Measurements from ENCODE around the gene DACH1. TPM values are rescaled to one million over a fixed set of nuclear protein-coding genes. Genes with fewer than 3 reads are reported as not detected.

The DACH1 gene
- total RNA-seq, 1 experiment from 2014 or later, result not detected

GRCh38 chr13:71829547-71829946, 37.5 kb downstream of the DACH1 start:
- Histone ChIP-seq H3K9ac (ENCODE audit: low read length) (no peak overlapping the region), H3K4me1 (ENCODE audit: control insufficient read depth in 1 of 2, insufficient read depth in 2 of 2, low read length in 2 of 2) (no peaks in the 10 kb centered on the region), H2AFZ (ENCODE audit: low read depth, low read length, poor library complexity, severe bottlenecking) (no peak overlapping the region), H4K20me1 (ENCODE audit: insufficient read depth) (no peaks in the 10 kb centered on the region), H3K4me3 (replicated peaks in 1 of 2; ENCODE audit: low read depth in 1 of 2, low read length in 2 of 2) (no peak overlapping the region), H3K4me2 (ENCODE audit: low read length) (no peak overlapping the region), H3K9me3 (ENCODE audit: control insufficient read depth in 1 of 2, insufficient read depth in 1 of 2, low read depth in 1 of 2, low read length in 2 of 2) (0 out of 4 replicates have a peak, but pooled peaks cover 0 to 5% of the 10 kb centered on the region in 2 experiments), H3K27ac (ENCODE audit: low read depth, low read length) (no peak overlapping the region), H3K36me3 (ENCODE audit: control insufficient read depth in 1 of 2, insufficient read depth in 2 of 2, low read length in 2 of 2) (no peaks in the 10 kb centered on the region), H3K79me2 (ENCODE audit: insufficient read depth, low read length) (no peaks in the 10 kb centered on the region), H3K27me3 (ENCODE audit: insufficient read depth, low read length) (no peaks in the 10 kb centered on the region), H3K9me2 (ENCODE audit: insufficient read depth) (no peaks in the 10 kb centered on the region)
- intact Hi-C loops (cut with micrococcal nuclease), result no loop called here
- RAD21 ChIA-PET (ENCODE audit: low non-redundant PET in 1 of 2, low total read pairs in 2 of 2, uncharacterized antibody in 2 of 2, unreplicated experiment in 2 of 2), result no interaction called here
- CTCF ChIA-PET, result no interaction called here
- no TSS peak for BruUV-seq (replicated peaks)
- no peak for DNase-seq (ENCODE audit: low read depth, low spot score)
- no peak for ATAC-seq
- POLR2A ChIA-PET, result no interaction called here
- TF ChIP-seq SP1 (IDR thresholded peaks at IDR 0.05; ENCODE audit: low read depth) (no peak), RAD21 (IDR thresholded peaks at IDR 0.05; ENCODE audit: low read depth) (no peak), CEBPB (IDR thresholded peaks at IDR 0.05; ENCODE audit: low read depth) (no peak), JUND (IDR thresholded peaks at IDR 0.05) (no peak), FOSL1 (IDR thresholded peaks at IDR 0.05; ENCODE audit: low read depth) (no peak), ELF1 (IDR thresholded peaks at IDR 0.05; ENCODE audit: borderline replicate concordance, low read depth) (no peak), POLR2AphosphoS5 (IDR thresholded peaks at IDR 0.05; ENCODE audit: low read depth, low read length) (no peak), EZH2phosphoT487 (IDR thresholded peaks at IDR 0.05; ENCODE audit: borderline replicate concordance) (no peak), TCF7L2 (IDR thresholded peaks at IDR 0.05; ENCODE audit: borderline replicate concordance, extremely low read depth, insufficient read depth, insufficient read length) (no peak), POLR2A (IDR thresholded peaks at IDR 0.05; ENCODE audit: borderline replicate concordance, extremely low read depth, insufficient read depth, insufficient read length) (no peak), ZNF274 (IDR thresholded peaks at IDR 0.05; ENCODE audit: low read depth, low read length) (no peak), SIN3A (IDR thresholded peaks at IDR 0.05; ENCODE audit: low read depth) (no peak), ZBTB33 (IDR thresholded peaks at IDR 0.05; ENCODE audit: extremely low read depth, insufficient replicate concordance, low read length) (no peak), YY1 (IDR thresholded peaks at IDR 0.05; ENCODE audit: extremely low read depth, insufficient replicate concordance, low read depth, low read length) (no peak), ZFX (IDR thresholded peaks at IDR 0.05) (no peak), CBX3 (IDR thresholded peaks at IDR 0.05; ENCODE audit: low read depth) (no peak), REST (IDR thresholded peaks at IDR 0.05; ENCODE audit: low read depth) (no peak)
- TF ChIP-seq, protein P1, sequence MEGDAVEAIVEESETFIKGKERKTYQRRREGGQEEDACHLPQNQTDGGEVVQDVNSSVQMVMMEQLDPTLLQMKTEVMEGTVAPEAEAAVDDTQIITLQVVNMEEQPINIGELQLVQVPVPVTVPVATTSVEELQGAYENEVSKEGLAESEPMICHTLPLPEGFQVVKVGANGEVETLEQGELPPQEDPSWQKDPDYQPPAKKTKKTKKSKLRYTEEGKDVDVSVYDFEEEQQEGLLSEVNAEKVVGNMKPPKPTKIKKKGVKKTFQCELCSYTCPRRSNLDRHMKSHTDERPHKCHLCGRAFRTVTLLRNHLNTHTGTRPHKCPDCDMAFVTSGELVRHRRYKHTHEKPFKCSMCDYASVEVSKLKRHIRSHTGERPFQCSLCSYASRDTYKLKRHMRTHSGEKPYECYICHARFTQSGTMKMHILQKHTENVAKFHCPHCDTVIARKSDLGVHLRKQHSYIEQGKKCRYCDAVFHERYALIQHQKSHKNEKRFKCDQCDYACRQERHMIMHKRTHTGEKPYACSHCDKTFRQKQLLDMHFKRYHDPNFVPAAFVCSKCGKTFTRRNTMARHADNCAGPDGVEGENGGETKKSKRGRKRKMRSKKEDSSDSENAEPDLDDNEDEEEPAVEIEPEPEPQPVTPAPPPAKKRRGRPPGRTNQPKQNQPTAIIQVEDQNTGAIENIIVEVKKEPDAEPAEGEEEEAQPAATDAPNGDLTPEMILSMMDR (IDR thresholded peaks at IDR 0.05 in 2 of 3, conservative IDR thresholded peaks at IDR 0.05 in 1 of 3; ENCODE audit: borderline replicate concordance in 1 of 3, insufficient read depth in 1 of 3, low read depth in 2 of 3, low read length in 2 of 3), result no peak

Data from HCT116 (cell line).